Upper lobe of right lung (tissue), 1 donor: ENCODE data around the gene FAM131C. TPM values are rescaled to one million over a fixed set of nuclear protein-coding genes. Genes with fewer than 3 reads are reported as not detected.
A peak's percentile ranks its signal among the peaks of the same experiment; 100 is the strongest.

ENCODE experiments used
- ATAC-seq: fragments of 200-7000 bp; cut with Tn5 transposase; one replicate; pipeline ENCODE4 v1.9.1; 2020; ENCODE audit warnings: mild to moderate bottlenecking, moderate library complexity
- DNase-seq: peaks from one replicate; pipeline ENCODE4 v3.0.0-alpha.2; 2020
- H3K27ac ChIP-seq: fragments of 200-600 bp; one replicate; pipeline ENCODE4 v1.8.0; 2022
- H3K27me3 ChIP-seq: fragments of 200-600 bp; one replicate; pipeline ENCODE4 v1.8.0; 2022; ENCODE audit warnings: mild to moderate bottlenecking
- H3K36me3 ChIP-seq: fragments of 200-600 bp; one replicate; pipeline ENCODE4 v1.8.0; 2022
- H3K4me1 ChIP-seq: fragments of 200-600 bp; one replicate; pipeline ENCODE4 v1.8.0; 2022
- H3K4me3 ChIP-seq: fragments of 200-600 bp; one replicate; pipeline ENCODE4 v1.8.0; 2022; ENCODE audit warnings: mild to moderate bottlenecking
- H3K9me3 ChIP-seq: fragments of 200-600 bp; one replicate; pipeline ENCODE4 v1.8.0; 2022
- intact Hi-C: fragments of 100-400 bp; cut with DNase I; formaldehyde crosslinking; loops from one replicate; pipeline ENCODE4 v1.11.0; 2022
- total RNA-seq: library from RNA; stranded (reverse); fragmentation: NEBNext Ultra II Directional; extraction: Animal tissue kit (Norgen Biotek cat#: 25700); gene quantifications from one replicate; pipeline ENCODE4 v1.2.1, GENCODE V29; 2021
- TF ChIP-seq, protein P1 (sequence below): fragments of 200-600 bp; IDR thresholded peaks from one replicate; pipeline ENCODE4 v1.8.0; 2022; ENCODE audit warnings: antibody characterized with exemption
- donor health status: DM: no; HTN: yes; CAD: no; lungs with severe emphysema.

FAM131C gene
- total RNA-seq, 1 donor from 2014 or later, result not detected

DNA sequence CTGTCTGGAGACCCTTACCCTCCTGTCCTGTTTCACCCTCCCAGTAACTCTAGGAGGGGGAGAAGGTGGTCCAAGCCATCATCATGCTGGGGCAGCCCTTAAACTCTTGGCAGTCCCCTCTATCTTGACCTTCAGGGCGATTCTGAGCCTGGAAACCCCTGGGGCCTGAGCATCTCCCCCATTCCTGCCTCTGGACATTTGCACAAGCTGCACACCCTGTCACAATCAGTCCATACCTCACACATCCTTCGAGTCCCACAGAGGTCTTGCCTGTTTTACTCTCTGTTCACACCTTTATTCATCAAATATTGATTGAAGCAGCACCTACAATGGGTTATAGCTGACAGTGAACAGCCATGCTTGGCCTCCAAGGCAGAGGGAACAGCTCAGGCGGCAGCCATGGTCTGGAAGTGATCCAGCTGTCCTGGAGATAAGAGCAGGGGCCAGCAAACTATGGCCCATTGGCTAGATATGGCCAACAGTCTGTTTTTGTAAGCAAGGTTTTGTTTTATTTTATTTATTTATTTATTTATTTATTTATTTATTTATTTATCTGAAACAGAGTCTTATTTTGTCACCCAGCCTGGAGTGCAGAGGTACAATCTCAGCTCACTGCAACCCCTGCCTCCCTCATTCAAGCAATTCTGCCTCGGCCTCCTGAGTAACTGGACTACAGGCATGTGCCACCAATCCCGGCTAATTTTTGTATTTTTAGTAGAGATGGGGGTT is 7.1 kb upstream of the FAM131C start:
- Histone ChIP-seq H3K9me3 (no peaks in the 10 kb centered on the region), H3K4me3 (no peak overlapping the region), H3K36me3 (no peaks in the 10 kb centered on the region), H3K4me1 (peaks cover 11% of the 10 kb centered on the region), H3K27ac (no peak overlapping the region), H3K27me3 (no peaks in the 10 kb centered on the region)
- DNase-seq, result no peak
- intact Hi-C loops, result loop anchor here (2.0 kb wide), 1 partner anchor 108 kb away; no protein-coding TSS in a partner anchor
- no peak for ATAC-seq
- TF ChIP-seq, protein P1, sequence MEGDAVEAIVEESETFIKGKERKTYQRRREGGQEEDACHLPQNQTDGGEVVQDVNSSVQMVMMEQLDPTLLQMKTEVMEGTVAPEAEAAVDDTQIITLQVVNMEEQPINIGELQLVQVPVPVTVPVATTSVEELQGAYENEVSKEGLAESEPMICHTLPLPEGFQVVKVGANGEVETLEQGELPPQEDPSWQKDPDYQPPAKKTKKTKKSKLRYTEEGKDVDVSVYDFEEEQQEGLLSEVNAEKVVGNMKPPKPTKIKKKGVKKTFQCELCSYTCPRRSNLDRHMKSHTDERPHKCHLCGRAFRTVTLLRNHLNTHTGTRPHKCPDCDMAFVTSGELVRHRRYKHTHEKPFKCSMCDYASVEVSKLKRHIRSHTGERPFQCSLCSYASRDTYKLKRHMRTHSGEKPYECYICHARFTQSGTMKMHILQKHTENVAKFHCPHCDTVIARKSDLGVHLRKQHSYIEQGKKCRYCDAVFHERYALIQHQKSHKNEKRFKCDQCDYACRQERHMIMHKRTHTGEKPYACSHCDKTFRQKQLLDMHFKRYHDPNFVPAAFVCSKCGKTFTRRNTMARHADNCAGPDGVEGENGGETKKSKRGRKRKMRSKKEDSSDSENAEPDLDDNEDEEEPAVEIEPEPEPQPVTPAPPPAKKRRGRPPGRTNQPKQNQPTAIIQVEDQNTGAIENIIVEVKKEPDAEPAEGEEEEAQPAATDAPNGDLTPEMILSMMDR, result no peak

DNA sequence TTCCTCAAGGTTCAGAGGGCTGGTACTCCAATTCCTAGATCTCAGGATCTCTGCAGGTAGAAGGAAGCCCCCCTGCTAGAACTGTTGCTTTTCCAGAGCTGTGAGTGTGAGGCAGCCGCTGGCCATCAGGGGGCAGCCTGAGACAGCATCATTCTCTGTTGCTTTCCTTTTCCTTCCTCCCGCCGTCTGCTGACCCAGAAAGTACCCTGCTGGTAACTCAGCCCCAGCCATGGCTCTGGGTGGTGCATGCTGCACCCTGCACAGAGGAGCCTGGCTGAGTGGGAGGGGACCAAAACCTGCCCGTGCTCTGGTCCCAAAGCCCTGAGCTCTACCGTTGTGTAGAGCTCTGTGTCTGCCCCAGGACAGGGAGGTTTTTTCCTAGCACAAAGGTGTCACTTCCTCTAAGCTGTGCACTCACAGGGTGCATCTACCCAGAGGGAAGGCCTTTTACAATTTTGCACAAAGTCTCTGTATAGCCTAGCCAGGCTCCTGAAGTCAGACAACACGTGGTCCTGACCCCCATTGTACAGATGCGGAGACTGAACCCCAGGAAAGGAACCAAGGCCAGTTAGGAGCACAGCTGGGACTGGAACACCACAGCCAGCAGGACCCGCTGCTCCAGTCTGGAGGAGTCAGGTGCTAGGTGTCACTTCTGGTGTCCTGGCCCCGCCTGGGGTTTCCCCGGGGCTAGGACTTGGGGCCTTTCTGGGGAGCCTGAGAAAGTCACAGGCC is 5.6 kb upstream of the FAM131C start:
- ATAC-seq, result peak; percentile 84
- H3K4me1 ChIP-seq, result peaks cover 12% of the 10 kb centered on the region
- TF ChIP-seq, protein P1, result peak; percentile 87
- H3K27ac ChIP-seq, result no peak overlapping the region
- intact Hi-C loops, result no loop called here
- H3K27me3 ChIP-seq, result peaks cover 3% of the 10 kb centered on the region
- peak; percentile 87 for DNase-seq
- no peaks in the 10 kb centered on the region for H3K36me3 ChIP-seq
- H3K9me3 ChIP-seq, result no peaks in the 10 kb centered on the region
- no peak overlapping the region for H3K4me3 ChIP-seq

DNA sequence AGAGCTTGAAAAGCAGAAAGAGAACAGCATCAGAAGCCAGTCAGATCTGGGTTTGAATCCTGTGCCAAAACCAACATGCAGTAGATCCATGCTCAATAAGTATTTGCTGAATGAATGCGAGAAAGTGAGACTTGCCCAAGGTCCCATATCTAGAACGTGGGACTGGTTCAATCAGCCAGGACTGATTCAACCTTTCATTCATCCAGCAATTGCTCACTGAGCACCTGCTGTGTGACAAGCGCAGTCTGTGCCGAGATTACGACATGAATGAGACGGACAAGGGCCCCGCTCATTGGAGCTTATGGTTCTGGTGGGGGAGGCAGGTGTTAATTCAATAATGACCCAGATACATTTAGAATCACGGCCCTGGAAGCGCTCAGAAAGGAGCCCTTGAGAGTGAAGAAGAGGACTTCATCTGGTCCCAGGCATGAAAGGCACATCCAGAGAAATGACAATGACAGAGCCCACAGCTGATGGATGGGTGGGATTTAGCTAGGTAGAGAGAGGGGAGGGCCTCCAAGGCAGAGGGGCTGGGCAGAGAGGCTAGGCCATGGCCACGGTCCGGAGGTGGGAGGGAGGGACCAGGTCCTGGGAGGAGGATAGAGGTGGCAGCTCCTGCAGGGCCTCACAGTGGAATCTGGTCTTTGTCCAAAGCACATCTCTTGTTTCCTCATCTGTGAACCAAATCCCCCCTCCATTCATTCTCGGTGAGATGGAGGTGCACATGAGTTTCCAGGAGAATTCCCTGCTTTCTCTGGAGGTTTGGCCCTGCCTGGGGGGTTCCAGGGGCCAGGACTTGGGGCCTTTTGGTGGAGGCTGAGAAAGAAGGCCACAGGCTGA is 4.2 kb upstream of the FAM131C start:
- DNase-seq, result no peak
- H3K27ac ChIP-seq, result no peak overlapping the region
- H3K4me3 ChIP-seq, result no peak overlapping the region
- H3K9me3 ChIP-seq, result no peaks in the 10 kb centered on the region
- TF ChIP-seq, protein P1, result no peak
- intact Hi-C loops, result no loop called here
- ATAC-seq, result no peak
- H3K36me3 ChIP-seq, result no peaks in the 10 kb centered on the region
- H3K4me1 ChIP-seq, result peaks cover 15% of the 10 kb centered on the region
- peaks cover 11% of the 10 kb centered on the region for H3K27me3 ChIP-seq

DNA sequence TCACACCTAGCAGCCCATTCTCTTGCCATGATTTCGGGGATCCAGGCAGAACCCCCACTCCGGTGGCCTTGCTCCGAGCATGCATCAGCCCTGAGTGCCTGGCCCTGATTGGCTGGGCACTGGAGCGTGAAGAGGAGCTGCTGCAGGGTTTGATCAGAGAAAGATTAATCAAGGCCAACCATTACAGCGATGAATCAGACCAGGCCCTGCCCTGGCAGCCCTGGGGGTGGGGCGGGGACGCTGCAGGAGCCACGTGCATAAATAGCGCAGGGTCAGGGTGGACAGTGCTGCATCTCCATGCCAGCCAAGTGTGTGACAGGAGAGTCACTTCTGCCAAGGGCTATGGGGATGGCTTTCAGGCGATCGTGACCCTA is 3.4 kb upstream of the FAM131C start:
- H3K27ac ChIP-seq, result no peak overlapping the region

More for the DNA sequence above, 3.4 kb upstream of the FAM131C start:
- H3K27me3 ChIP-seq, result peaks cover 11% of the 10 kb centered on the region
- no peaks in the 10 kb centered on the region for H3K36me3 ChIP-seq
- DNase-seq, result no peak
- no peak overlapping the region for H3K4me3 ChIP-seq
- intact Hi-C loops, result no loop called here
- peaks cover 13% of the 10 kb centered on the region for H3K4me1 ChIP-seq
- TF ChIP-seq, protein P1, result no peak
- no peak for ATAC-seq
- H3K9me3 ChIP-seq, result no peaks in the 10 kb centered on the region
